Subcutaneous abdominal adipose tissue (tissue), 5 donors: ENCODE measurements around the gene ADARB1.

ENCODE experiments used
- H3K27ac ChIP-seq: one replicate; pipeline ENCODE4 v1.7.0; 2013; ENCODE audit warnings: low read depth, mild to moderate bottlenecking, inconsistent platforms, low read length, moderate library complexity
- H3K27me3 ChIP-seq, 5 donors: one replicate each; pipeline ENCODE4 v1.7.0; 2013; ENCODE audit warnings: low read length in 5 of 5, inconsistent platforms in 1 of 5; ENCODE audit not compliant: control insufficient read depth in 5 of 5, insufficient read depth in 4 of 5
- H3K36me3 ChIP-seq, 5 donors: one replicate each; pipeline ENCODE4 v1.7.0; 2013; ENCODE audit warnings: low read length in 5 of 5; ENCODE audit not compliant: control insufficient read depth in 5 of 5, insufficient read depth in 5 of 5
- H3K4me1 ChIP-seq, 5 donors: one replicate each; pipeline ENCODE4 v1.7.0; 2013; ENCODE audit warnings: low read length in 5 of 5, mild to moderate bottlenecking in 3 of 5, moderate library complexity in 1 of 5; ENCODE audit not compliant: control insufficient read depth in 5 of 5, insufficient read depth in 5 of 5
- H3K4me3 ChIP-seq, 5 donors: one replicate each; pipeline ENCODE4 v1.7.0; 2013; ENCODE audit warnings: low read length in 5 of 5, low read depth in 1 of 5
- H3K9ac ChIP-seq, 5 donors: one replicate each; pipeline ENCODE4 v1.7.0; 2013; ENCODE audit warnings: low read length in 5 of 5, mild to moderate bottlenecking in 4 of 5, moderate library complexity in 3 of 5
- H3K9me3 ChIP-seq, 5 donors: one replicate each; pipeline ENCODE4 v1.7.0; 2013; ENCODE audit warnings: low read length in 5 of 5; ENCODE audit not compliant: control insufficient read depth in 5 of 5
- donor health status: healthy.
- donor health status: healthy.
- donor health status: healthy.
- donor health status: healthy.
- donor health status: healthy.

The ADARB1 gene

DNA sequence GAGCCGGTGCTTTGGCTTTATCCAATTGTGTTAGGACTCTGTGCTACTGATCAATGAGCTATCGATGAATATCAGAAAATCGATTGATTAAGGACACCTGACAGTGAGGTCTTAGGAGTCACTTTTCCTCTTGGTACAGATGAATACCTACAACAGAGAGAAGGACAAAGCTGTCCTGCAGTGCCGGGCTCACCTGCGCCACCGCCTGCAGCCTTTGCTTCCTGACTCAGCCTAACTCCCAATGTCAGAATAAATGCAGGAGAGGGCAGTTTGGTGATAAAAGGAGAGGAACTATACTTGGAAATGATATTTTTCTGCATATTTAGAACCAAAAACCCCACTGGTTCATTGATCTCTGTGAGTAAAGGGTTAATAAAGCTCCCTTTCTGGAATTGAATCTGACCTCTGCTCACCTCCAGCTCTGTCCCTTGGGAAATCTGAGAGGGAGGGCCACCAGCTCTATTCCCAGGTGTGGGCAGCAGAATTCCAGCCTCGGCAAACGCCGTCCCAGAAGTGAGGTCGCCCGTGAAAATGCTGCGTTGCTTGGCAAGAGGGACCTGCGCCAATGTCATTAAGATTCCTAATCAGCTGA lies 174.0 kb downstream of the ADARB1 start:
- Histone ChIP-seq H3K36me3 (no peaks in the 10 kb centered on the region), H3K9me3 (peaks cover 1 to 11% (median 9%) of the 10 kb centered on the region in 5 donors), H3K4me3 (peak overlapping the region; percentile 24 to 62 (median 44)), H3K27me3 (peaks cover 6 to 22% (median 15%) of the 10 kb centered on the region in 5 donors), H3K9ac (no peak overlapping the region), H3K4me1 (peaks cover 0 to 14% (median 10%) of the 10 kb centered on the region in 5 donors), H3K27ac (no peak overlapping the region)

DNA sequence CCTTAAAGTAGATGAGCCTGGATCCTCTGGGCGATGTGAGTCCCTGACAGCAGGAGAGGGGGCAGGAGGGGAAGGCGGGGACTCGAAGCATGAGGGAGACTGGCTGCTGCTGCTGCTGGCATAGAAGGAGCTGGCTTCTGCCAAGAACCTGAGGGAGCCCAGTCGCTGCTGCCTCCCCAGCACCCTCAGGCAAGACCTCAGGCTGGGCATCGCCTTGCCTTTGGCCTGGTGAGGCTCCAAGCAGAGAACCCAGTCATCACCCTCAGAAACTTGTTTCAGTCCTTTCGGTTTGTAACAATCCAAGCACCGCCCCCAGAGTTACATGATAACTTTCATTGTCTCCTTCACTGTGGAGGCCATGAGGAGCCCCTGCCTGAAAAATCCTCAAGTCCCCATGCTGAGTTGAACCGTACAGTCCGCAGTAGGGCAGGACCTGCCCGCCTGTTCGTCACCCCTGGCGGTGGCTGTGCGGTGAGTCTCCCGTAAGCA lies 174.6 kb downstream of the ADARB1 start:
- Histone ChIP-seq H3K4me3 (peak overlapping the region; percentile 24 to 62 (median 44)), H3K4me1 (peaks cover 0 to 15% (median 10%) of the 10 kb centered on the region in 5 donors), H3K27me3 (peaks cover 8 to 22% (median 15%) of the 10 kb centered on the region in 5 donors), H3K27ac (no peak overlapping the region), H3K9ac (no peak overlapping the region), H3K36me3 (no peaks in the 10 kb centered on the region), H3K9me3 (peaks cover 0 to 6% (median 3%) of the 10 kb centered on the region in 5 donors)

DNA sequence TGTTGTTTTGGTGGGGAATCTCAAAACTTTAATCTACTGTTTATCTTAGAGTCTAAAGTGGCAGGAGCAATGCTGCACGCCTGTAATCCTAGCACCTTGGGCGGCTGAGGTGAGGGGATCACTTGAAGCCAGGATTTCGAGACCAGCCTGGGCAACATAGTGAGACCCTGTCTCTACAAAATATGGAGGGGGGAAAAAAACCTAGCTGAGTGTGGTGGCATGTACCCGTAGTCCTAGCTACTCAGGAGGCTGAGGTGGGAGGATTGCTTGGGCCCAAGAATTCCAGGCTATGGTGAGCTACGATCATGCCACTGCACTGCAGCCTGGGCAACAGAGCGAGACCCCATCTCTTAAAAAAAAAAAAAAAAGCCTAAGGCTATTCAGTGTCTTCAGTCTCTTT lies 175.2 kb downstream of the ADARB1 start:
- Histone ChIP-seq H3K4me1 (peaks cover 0 to 15% (median 10%) of the 10 kb centered on the region in 5 donors), H3K9ac (no peak overlapping the region), H3K9me3 (peaks cover 0 to 2% (median 1%) of the 10 kb centered on the region in 5 donors), H3K27me3 (peaks cover 11 to 28% (median 21%) of the 10 kb centered on the region in 5 donors), H3K27ac (no peak overlapping the region), H3K36me3 (no peaks in the 10 kb centered on the region), H3K4me3 (no peak overlapping the region)

DNA sequence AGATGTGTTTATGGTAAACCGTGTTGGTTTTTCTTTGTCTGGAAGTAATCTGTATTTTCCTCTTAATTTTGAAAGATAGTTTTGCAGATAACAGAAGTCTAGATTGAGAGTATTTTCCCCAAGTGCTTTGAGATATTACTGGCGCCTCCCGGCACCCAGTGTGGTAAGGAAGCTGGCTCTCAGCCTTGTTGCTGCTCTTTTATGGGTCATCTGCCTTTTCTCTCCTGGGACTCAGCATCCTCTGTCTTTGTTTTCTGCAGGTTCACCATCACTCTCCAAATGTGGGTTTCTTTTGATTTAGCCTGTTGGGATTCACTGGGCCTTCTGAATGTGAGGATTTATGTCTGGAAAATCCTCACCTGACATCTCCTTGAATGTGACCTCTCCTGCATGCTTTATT lies 175.9 kb downstream of the ADARB1 start:
- H3K4me3 ChIP-seq = no peak overlapping the region
- H3K4me1 ChIP-seq = peaks cover 0 to 15% (median 10%) of the 10 kb centered on the region in 5 donors
- no peak overlapping the region for H3K9ac ChIP-seq
- peaks cover 0 to 2% (median 0%) of the 10 kb centered on the region in 5 donors for H3K9me3 ChIP-seq
- H3K27ac ChIP-seq = no peak overlapping the region
- H3K36me3 ChIP-seq = no peaks in the 10 kb centered on the region
- H3K27me3 ChIP-seq = peaks cover 12 to 29% (median 22%) of the 10 kb centered on the region in 5 donors

DNA sequence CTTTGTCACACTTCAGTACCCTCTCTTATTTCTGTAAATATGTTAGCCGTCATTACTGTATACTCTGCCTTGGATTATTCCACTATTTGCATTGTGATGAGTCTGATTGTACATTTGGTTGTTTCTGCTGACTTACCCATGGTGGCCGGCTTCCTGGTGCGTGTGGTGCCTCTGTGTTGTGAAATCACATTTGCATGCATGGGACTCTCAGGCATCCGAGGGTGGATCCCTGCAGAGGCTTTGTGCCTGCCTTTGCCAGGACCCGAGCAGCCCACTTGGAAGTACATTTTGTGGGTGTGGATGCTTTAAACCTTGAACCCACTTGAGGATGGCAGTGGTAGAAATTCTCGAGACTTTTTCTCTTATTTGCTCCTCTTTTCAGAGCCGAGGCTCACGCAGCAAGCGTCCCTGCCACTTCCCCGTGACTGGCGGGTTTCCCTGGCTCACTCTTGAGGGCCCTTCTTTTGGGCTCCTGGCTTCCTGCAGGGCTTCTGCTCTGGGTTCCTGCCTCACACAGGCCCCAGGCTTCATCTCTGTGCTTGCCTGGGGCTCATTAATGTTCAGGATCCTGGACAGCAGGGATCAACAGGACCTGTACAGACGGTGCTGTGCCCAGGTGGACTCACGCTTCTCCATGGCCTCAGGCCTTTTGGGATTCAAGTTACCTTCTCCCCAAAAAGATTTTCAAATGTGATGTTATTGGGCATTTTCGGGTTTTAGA lies 176.7 kb downstream of the ADARB1 start:
- H3K9ac ChIP-seq = no peak overlapping the region
- peaks cover 0 to 15% (median 10%) of the 10 kb centered on the region in 5 donors for H3K4me1 ChIP-seq
- H3K36me3 ChIP-seq = no peaks in the 10 kb centered on the region

DNA sequence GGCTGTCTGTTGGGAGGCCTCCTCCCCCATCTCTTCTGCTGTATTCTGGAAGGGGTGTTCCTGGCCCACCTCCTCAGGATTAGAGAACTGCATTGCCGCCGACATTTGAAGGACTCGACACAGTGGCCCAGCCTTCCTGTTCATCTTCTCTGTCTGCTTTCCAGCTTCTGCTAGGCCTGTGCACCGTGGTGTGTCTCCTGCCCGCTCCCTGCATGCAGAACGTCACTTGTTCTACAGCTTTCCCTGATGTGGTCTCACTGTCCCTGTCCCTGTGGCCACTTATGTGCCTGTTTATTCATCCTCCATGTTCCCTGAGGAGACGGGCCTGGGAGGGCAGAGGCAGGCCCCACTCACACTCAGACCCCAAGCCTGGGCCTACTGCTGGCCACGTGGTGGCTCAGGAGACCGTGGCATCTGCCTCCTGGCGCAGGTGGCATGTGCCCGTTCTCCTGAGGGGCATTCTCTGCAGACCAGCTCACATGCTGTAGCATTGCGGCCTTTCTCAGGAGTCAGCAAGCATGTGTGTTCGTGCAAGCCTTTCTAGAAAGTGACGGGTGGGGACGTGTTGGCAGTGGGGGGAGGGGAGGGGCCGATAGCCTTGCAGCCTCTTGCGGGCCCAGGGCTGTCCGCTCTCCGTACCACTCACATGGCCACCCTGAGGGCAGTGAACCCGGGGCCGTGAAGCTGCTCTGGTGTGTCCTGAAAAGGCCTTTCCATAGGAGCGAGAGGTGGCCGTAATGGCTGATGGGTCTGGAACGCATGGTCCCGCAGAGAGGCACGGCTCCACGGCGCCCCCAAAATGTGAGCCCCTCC lies 177.5 kb downstream of the ADARB1 start:
- Histone ChIP-seq H3K36me3 (no peaks in the 10 kb centered on the region), H3K27ac (no peak overlapping the region), H3K9ac (no peak overlapping the region), H3K4me1 (peaks cover 0 to 15% (median 10%) of the 10 kb centered on the region in 5 donors), H3K27me3 (peaks cover 26 to 36% (median 31%) of the 10 kb centered on the region in 5 donors), H3K4me3 (no peak overlapping the region), H3K9me3 (peaks cover 0 to 2% (median 0%) of the 10 kb centered on the region in 5 donors)

More for the DNA sequence above, 176.7 kb downstream of the ADARB1 start:
- Histone ChIP-seq H3K27ac (no peak overlapping the region), H3K27me3 (peaks cover 19 to 32% (median 28%) of the 10 kb centered on the region in 5 donors), H3K4me3 (no peak overlapping the region), H3K9me3 (peaks cover 0 to 2% (median 0%) of the 10 kb centered on the region in 5 donors)

DNA sequence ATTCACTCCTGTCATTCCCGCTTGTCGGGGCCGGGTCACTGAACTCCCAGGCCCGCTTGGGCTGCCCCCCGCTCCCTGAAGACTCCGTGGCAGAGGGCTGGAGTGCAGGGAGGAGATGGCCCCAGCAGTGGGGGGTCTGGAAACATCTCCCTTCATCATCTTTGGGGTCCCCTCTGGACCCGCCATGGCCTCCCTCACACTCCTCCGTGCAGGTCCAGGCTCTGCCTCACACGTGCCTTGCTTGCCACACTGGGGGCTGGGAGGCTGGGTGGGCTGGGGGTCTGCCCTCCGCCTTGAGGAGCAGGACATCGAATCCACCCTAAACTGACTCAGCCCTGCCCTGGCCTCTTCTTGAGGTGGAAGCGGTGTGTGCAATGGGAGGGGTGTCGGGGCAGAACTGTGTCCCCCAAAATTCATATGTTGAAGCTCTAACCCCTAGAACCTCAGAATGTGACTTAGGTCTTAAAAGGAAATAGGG lies 178.1 kb downstream of the ADARB1 start:
- peaks cover 0 to 15% (median 10%) of the 10 kb centered on the region in 5 donors for H3K4me1 ChIP-seq
- H3K27ac ChIP-seq = no peak overlapping the region
- H3K27me3 ChIP-seq = peaks cover 32 to 43% (median 36%) of the 10 kb centered on the region in 5 donors
- no peaks in the 10 kb centered on the region for H3K36me3 ChIP-seq
- peaks cover 0 to 2% (median 0%) of the 10 kb centered on the region in 5 donors for H3K9me3 ChIP-seq
- H3K9ac ChIP-seq = no peak overlapping the region
- H3K4me3 ChIP-seq = no peak overlapping the region

DNA sequence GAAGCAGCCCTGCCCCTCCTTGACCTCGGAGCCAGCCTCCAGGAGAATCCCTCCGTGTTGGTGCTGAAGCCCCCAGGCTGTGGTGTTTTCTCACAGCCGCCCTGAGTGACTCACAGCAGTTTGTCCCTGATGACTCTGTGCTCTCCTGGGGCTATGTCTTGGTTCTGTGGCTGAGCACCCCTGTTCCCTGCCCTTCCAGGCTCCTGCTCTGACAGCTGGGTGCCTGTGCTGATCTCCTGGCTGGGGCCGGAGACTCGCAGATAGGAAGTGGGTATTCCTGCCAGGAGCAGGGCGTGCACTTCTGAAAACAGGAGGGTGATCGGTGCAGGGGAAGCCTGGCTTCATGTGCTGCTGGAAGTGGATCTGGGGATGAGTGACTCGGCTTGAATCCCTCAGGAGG lies 178.8 kb downstream of the ADARB1 start:
- Histone ChIP-seq H3K4me3 (no peak overlapping the region), H3K4me1 (peaks cover 2 to 15% (median 10%) of the 10 kb centered on the region in 5 donors), H3K27ac (no peak overlapping the region), H3K27me3 (peaks cover 38 to 48% (median 41%) of the 10 kb centered on the region in 5 donors), H3K9me3 (peaks cover 0 to 2% (median 0%) of the 10 kb centered on the region in 5 donors), H3K9ac (no peak overlapping the region), H3K36me3 (no peaks in the 10 kb centered on the region)

DNA sequence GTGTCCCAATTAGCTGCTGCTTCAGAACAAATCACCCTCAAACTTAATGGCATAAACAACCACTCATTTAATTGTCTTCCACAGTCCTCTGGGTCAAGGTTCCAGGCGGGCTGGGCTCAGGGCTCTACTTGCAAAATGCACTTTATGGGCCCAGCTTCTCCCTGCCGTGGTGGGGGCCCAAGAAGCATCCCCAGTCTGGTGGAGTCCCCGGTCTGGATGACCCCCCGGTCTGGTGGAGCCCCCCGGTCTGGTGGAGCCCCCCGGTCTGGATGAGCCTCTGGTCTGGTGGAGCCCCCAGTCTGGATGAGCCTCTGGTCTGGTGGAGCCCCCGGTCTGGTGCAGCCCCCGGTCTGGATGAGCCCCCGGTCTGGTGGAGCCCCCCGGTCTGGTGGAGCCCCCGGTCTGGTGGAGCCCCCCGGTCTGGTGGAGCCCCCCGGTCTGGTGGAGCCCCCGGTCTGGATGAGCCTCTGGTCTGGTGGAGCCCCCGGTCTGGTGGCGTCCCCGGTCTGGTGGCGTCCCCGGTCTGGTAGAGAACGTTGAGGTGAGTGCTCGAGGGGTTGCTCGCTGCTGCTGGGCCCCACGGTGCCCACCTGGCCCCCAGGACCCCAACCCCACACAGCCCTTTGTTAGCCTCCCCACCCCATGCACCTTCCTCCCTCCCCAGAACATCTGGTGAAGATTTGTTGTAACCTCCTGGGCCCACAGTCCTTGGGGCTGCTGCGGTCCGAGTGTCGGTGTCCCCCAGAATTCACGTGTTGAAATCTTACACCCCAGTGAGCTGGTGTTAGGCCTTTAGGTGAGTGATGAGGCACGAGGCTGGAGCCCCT lies 179.5 kb downstream of the ADARB1 start:
- no peak overlapping the region for H3K4me3 ChIP-seq
- peaks cover 38 to 51% (median 41%) of the 10 kb centered on the region in 5 donors for H3K27me3 ChIP-seq

More for the DNA sequence above, 179.5 kb downstream of the ADARB1 start:
- Histone ChIP-seq H3K4me1 (peaks cover 2 to 8% (median 4%) of the 10 kb centered on the region in 5 donors), H3K36me3 (no peaks in the 10 kb centered on the region), H3K27ac (no peak overlapping the region), H3K9me3 (peaks cover 0 to 2% (median 0%) of the 10 kb centered on the region in 5 donors), H3K9ac (no peak overlapping the region)
